H9 (cell line): ENCODE measurements around the gene ATP6V0A1. TPM values are rescaled to one million over a fixed set of nuclear protein-coding genes. Genes with fewer than 3 reads are reported as not detected.

Experiments
- DNase-seq: peaks from one replicate; pipeline ENCODE4 v3.0.0-alpha.2; 2017
- H2AFZ ChIP-seq: one replicate; pipeline ENCODE4 v1.6.1; 2013; ENCODE audit warnings: mild to moderate bottlenecking, low read length, control low read depth, moderate library complexity
- H2AK5ac ChIP-seq: 2 replicates; pipeline ENCODE4 v1.6.1; 2013; ENCODE audit warnings: low read length, control low read depth, mixed read lengths; ENCODE audit not compliant: insufficient read length
- H2BK120ac ChIP-seq: one replicate; pipeline ENCODE4 v1.6.1; 2013; ENCODE audit warnings: low read depth, mild to moderate bottlenecking, low read length, control low read depth, inconsistent platforms; ENCODE audit not compliant: poor library complexity, severe bottlenecking
- H2BK12ac ChIP-seq: 2 replicates; pipeline ENCODE4 v1.6.1; 2013; ENCODE audit warnings: low read length, control low read depth, mixed read lengths, low read depth; ENCODE audit not compliant: insufficient read length
- H2BK15ac ChIP-seq: 2 replicates; pipeline ENCODE4 v1.6.1; 2013; ENCODE audit warnings: low read depth, low read length, control low read depth
- H2BK20ac ChIP-seq: one replicate; pipeline ENCODE4 v1.6.1; 2013; ENCODE audit warnings: low read depth, mild to moderate bottlenecking, low read length, control low read depth, inconsistent platforms; ENCODE audit not compliant: poor library complexity, severe bottlenecking
- H2BK5ac ChIP-seq: 2 replicates; pipeline ENCODE4 v1.6.1; 2013; ENCODE audit warnings: low read length, control low read depth, mixed read lengths; ENCODE audit not compliant: insufficient read length
- H3K14ac ChIP-seq: 2 replicates; pipeline ENCODE4 v1.6.1; 2013; ENCODE audit warnings: low read length, control low read depth; ENCODE audit not compliant: insufficient read depth
- H3K18ac ChIP-seq: 2 replicates; pipeline ENCODE4 v1.6.1; 2013; ENCODE audit warnings: low read depth, mild to moderate bottlenecking, mixed read lengths, low read length, control low read depth; ENCODE audit not compliant: insufficient read length
- H3K23ac ChIP-seq: 2 replicates; pipeline ENCODE4 v1.6.1; 2013; ENCODE audit warnings: low read length, control low read depth, mixed read lengths, low read depth; ENCODE audit not compliant: insufficient read length
- H3K23me2 ChIP-seq: 2 replicates; pipeline ENCODE4 v1.6.1; 2013; ENCODE audit warnings: low read depth, mild to moderate bottlenecking, mixed read lengths, low read length, control low read depth; ENCODE audit not compliant: insufficient read length, poor library complexity, severe bottlenecking
- H3K27ac ChIP-seq: 2 replicates; pipeline ENCODE4 v1.5.1; 2013; ENCODE audit warnings: low read length, control low read depth, mixed read lengths, low read depth; ENCODE audit not compliant: insufficient read length
- H3K27me3 ChIP-seq: 2 replicates; pipeline ENCODE4 v1.6.1; 2013; ENCODE audit warnings: low read length, control low read depth, inconsistent platforms; ENCODE audit not compliant: insufficient read depth
- H3K4ac ChIP-seq: 2 replicates; pipeline ENCODE4 v1.6.1; 2013; ENCODE audit warnings: low read depth, mild to moderate bottlenecking, control low read depth, inconsistent platforms, low read length, moderate library complexity
- H3K4me1 ChIP-seq: 2 replicates; pipeline ENCODE4 v1.6.1; 2013; ENCODE audit warnings: low read length, control low read depth, inconsistent platforms; ENCODE audit not compliant: insufficient read depth
- H3K4me2 ChIP-seq: 2 replicates; pipeline ENCODE4 v1.6.1; 2013; ENCODE audit warnings: low read length, control low read depth, mixed read lengths; ENCODE audit not compliant: insufficient read length, insufficient read depth
- H3K56ac ChIP-seq: 2 replicates; pipeline ENCODE4 v1.6.1; 2013; ENCODE audit warnings: low read depth, mild to moderate bottlenecking, mixed read lengths, low read length, control low read depth; ENCODE audit not compliant: insufficient read length
- H3K79me1 ChIP-seq: 2 replicates; pipeline ENCODE4 v1.6.1; 2013; ENCODE audit warnings: low read depth, mild to moderate bottlenecking, moderate library complexity, low read length, control low read depth, inconsistent platforms; ENCODE audit not compliant: insufficient read depth, poor library complexity, severe bottlenecking
- H3K79me2 ChIP-seq: 2 replicates; pipeline ENCODE4 v1.6.1; 2013; ENCODE audit warnings: low read length, control low read depth, inconsistent platforms; ENCODE audit not compliant: insufficient read depth
- H3K9ac ChIP-seq: 2 replicates; pipeline ENCODE4 v1.6.1; 2013; ENCODE audit warnings: low read length, control low read depth, mixed read lengths; ENCODE audit not compliant: insufficient read length; ENCODE audit errors: extremely low read depth
- H3K9me3 ChIP-seq: one replicate; pipeline ENCODE4 v1.6.1; 2013; ENCODE audit warnings: low read depth, low read length, inconsistent platforms; ENCODE audit not compliant: control insufficient read depth
- H3T11ph ChIP-seq: one replicate; pipeline ENCODE4 v1.6.1; 2013; ENCODE audit warnings: mild to moderate bottlenecking, low read length, control low read depth, inconsistent platforms
- H4K20me1 ChIP-seq: one replicate; pipeline ENCODE4 v1.6.1; 2013; ENCODE audit not compliant: control insufficient read depth, insufficient read length, insufficient read depth
- H4K5ac ChIP-seq: 2 replicates; pipeline ENCODE4 v1.6.1; 2013; ENCODE audit warnings: low read depth, mild to moderate bottlenecking, mixed read lengths, low read length, control low read depth; ENCODE audit not compliant: insufficient read length
- H4K8ac ChIP-seq: replicated peaks from 2 replicates; pipeline ENCODE4 v1.6.1; 2013; ENCODE audit warnings: low read length, control low read depth, mixed read lengths, low read depth; ENCODE audit not compliant: insufficient read length
- H4K91ac ChIP-seq: 2 replicates; pipeline ENCODE4 v1.6.1; 2013; ENCODE audit warnings: low read depth, mild to moderate bottlenecking, moderate library complexity, mixed read lengths, low read length, control low read depth; ENCODE audit not compliant: insufficient read length
- H3K27ac Mint-ChIP-seq, 3 experiments: 2 replicates in 2 of 3; 3 replicates in 1 of 3; pipeline ENCODE4 v1.8.0; 2020 to 2021; ENCODE audit warnings: mixed read lengths in 3 of 3, mild to moderate bottlenecking in 1 of 3, moderate library complexity in 1 of 3
- H3K27me3 Mint-ChIP-seq: 2 replicates; pipeline ENCODE4 v1.8.0; 2021; ENCODE audit warnings: low read depth, mild to moderate bottlenecking, moderate library complexity, mixed read lengths
- H3K36me3 Mint-ChIP-seq, 3 experiments: 2 replicates in 2 of 3; 3 replicates in 1 of 3; pipeline ENCODE4 v1.8.0; 2020 to 2021; ENCODE audit warnings: low read depth in 3 of 3, mixed read lengths in 3 of 3; ENCODE audit not compliant: insufficient read depth in 1 of 3
- H3K4me1 Mint-ChIP-seq, 2 experiments: 2 replicates each; pipeline ENCODE4 v1.8.0; 2020; ENCODE audit warnings: mixed read lengths in 2 of 2
- H3K4me3 Mint-ChIP-seq, 2 experiments: 2 replicates in 1 of 2; 3 replicates in 1 of 2; pipeline ENCODE4 v1.8.0; 2020 to 2021; ENCODE audit warnings: mild to moderate bottlenecking in 2 of 2, mixed read lengths in 2 of 2, moderate library complexity in 1 of 2
- H3K9me3 Mint-ChIP-seq, 2 experiments: 2 replicates in 1 of 2; 3 replicates in 1 of 2; pipeline ENCODE4 v1.8.0; 2020; ENCODE audit warnings: mild to moderate bottlenecking in 2 of 2, mixed read lengths in 2 of 2, moderate library complexity in 1 of 2
- CTCF ChIP-seq: fragments of 200-600 bp; sonication (generic); conservative IDR thresholded peaks from 3 replicates; pipeline ENCODE4 v1.8.0; 2021; ENCODE audit warnings: antibody characterized with exemption, mild to moderate bottlenecking
- WGBS: extraction: QIAGEN DNeasy Blood & Tissue Kit; methylation state at CpG from one replicate; pipeline ENCODE4 v1.1.7; 2013; ENCODE audit warnings: missing lambda C conversion rate, low lambda C conversion rate, mixed read lengths; ENCODE audit not compliant: insufficient read length; ENCODE audit errors: extremely low coverage; 5-methylcytosine and 5-hydroxymethylcytosine counted together
- total RNA-seq: library from RNA; stranded (reverse); gene quantifications from 2 replicates; pipeline ENCODE4 v1.2.1, GENCODE V29; 2021

ATP6V0A1 gene
- total RNA-seq, 1 experiment from 2014 or later: 54.1 TPM

DNA sequence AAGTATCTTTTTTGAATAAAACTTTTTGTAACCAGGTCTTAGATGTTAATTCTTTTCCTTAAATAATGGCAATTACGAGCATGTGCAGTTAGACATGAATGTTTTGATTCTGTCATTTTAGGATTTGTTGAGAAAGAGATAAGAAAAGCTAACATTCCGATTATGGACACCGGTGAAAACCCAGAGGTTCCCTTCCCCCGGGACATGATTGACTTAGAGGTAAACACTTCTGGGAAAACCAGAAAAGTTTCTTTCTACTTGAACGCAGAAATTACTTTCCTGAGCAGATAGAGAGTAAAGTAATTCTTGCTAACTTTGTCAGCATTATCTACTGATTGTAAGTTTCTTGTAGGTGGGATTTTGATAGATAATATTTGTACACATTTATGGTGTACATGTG is 9.2 kb downstream of the ATP6V0A1 start:
- no peak overlapping the region for H3K14ac ChIP-seq
- WGBS: no CpG with 5 or more reads among the region's 5 CpGs
- H4K20me1 ChIP-seq: no peaks in the 10 kb centered on the region
- H3K27ac Mint-ChIP-seq: no peak overlapping the region
- no peak overlapping the region for H2BK15ac ChIP-seq
- TF ChIP-seq CTCF: no peak
- no peak overlapping the region for H2BK120ac ChIP-seq
- H3K79me2 ChIP-seq: no peaks in the 10 kb centered on the region
- no peak overlapping the region for H2BK20ac ChIP-seq
- no peaks in the 10 kb centered on the region for H3K4me1 Mint-ChIP-seq
- H3K23ac ChIP-seq: no peak overlapping the region
- no peak overlapping the region for H4K5ac ChIP-seq
- H3K18ac ChIP-seq: no peak overlapping the region
- DNase-seq: no peak
- H3K4me3 Mint-ChIP-seq: no peak overlapping the region
- H3K36me3 Mint-ChIP-seq: peaks cover 7 to 70% (median 58%) of the 10 kb centered on the region in 3 experiments; a peak in 6 of 7 replicates
- no peak overlapping the region for H3K4me2 ChIP-seq
- H2AK5ac ChIP-seq: no peak overlapping the region
- H3K23me2 ChIP-seq: no peaks in the 10 kb centered on the region
- H3K56ac ChIP-seq: no peak overlapping the region
- no peaks in the 10 kb centered on the region for H3K79me1 ChIP-seq
- no peak overlapping the region for H3T11ph ChIP-seq
- no peaks in the 10 kb centered on the region for H3K27me3 ChIP-seq
- H3K27ac ChIP-seq: no peak overlapping the region
- no peaks in the 10 kb centered on the region for H3K4me1 ChIP-seq
- no peak overlapping the region for H4K8ac ChIP-seq
- no peak overlapping the region for H2AFZ ChIP-seq
- H3K27me3 Mint-ChIP-seq: no peaks in the 10 kb centered on the region
- no peak overlapping the region for H3K9ac ChIP-seq
- H3K9me3 Mint-ChIP-seq: no peaks in the 10 kb centered on the region
- H2BK12ac ChIP-seq: no peak overlapping the region
- H4K91ac ChIP-seq: no peak overlapping the region
- no peak overlapping the region for H3K4ac ChIP-seq
- no peak overlapping the region for H2BK5ac ChIP-seq
- no peaks in the 10 kb centered on the region for H3K9me3 ChIP-seq
